ENCODE results near the gene RPS6KC1. TPM values are rescaled to one million over a fixed set of nuclear protein-coding genes. Genes with fewer than 3 reads are reported as not detected.
"Not testable (repeated sequence)": the region's sequence is repeated elsewhere in the genome, so short reads cannot be mapped to it uniquely, and the experiment has no call there.

RPS6KC1 gene
- polyA plus RNA-seq, 12 donors = 16.1 to 24.9 (median 22.2) TPM; not detected in 1

- no peak for DNase-seq
Measured at GRCh38 chr1:213053455-213053854, 2.4 kb downstream of the RPS6KC1 start.

GRCh38 chr1:213054142-213054541 lies 3.1 kb downstream of the RPS6KC1 start:
- no peak for DNase-seq

DNA sequence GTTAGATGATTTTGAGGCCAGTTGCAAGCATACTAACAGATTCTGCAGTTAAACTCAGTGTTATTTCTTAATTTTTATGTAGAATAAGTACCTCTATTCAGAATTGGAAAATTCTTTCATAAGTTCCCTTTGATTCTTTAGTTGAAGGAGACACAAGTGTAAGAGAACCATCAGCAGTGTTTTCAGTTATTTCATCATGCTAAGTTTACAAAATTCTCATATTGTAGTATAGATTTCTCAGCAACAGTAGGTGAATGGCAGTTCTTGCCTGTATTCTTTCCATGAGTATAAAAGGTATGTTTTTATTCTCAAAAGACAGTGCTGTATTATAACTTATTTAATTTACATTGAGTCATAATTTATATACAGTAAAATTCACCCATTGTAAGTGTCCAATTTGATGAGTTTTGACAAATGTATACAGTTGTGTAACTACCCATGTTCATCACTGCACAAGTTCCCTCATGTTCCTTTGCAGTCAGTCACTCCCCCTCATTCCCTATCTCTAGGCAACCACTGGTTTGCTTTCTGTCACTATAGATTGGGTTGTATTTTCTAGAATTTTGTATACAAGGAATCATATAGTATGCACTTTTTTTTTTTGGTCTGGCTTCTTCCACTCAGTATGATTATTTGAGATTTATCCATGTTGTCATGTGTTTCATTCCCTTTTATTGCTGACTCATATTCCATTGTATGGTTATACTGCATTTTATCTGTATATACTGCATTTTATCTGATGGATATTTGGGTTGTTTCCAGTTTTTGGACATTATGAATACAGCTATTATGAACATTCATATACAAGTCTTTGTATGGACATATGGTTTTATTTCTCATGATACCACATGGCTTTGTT lies 3.9 kb downstream of the RPS6KC1 start:
- DNase-seq = no peak

- DNase-seq = no peak
Measured at GRCh38 chr1:213055767-213056166, 4.7 kb downstream of the RPS6KC1 start.

DNA sequence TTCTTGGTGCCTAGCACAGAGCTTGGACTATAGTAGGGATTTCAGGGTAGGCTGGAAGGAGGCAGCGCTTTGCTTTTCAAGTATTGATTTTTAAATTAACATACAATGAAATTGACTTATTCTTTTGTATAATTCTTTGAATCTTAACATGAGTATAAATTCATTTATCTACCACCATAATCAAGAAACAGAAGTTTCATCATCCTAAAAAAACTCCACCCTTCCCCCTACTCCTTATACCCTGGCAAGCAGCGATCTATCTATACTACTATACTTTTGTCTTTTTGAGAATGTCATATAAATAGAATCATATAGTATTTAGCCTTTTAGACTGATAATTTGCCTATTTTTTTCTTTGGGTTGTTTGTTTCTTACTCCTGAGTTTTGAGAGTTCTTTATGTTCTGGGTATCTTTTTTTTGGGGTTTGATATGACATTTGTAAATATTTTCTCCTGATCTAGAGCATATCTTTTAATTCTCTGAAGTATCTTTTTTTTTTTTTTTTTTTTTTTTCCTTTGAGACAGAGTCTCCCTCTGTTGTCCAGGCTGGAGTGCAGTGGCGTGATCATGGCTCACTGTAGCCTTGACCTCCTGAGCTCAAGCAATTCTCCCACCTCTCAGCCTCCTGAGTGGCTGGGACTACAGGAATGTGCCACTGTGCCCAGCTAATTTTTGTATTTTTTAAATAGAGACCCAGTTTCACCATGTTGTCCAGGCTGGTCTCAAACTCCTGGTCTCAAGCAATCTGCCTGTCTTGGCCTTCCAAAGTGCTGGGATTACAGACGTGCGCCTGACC lies 6.4 kb downstream of the RPS6KC1 start:
- DNase-seq = no peak

DNA sequence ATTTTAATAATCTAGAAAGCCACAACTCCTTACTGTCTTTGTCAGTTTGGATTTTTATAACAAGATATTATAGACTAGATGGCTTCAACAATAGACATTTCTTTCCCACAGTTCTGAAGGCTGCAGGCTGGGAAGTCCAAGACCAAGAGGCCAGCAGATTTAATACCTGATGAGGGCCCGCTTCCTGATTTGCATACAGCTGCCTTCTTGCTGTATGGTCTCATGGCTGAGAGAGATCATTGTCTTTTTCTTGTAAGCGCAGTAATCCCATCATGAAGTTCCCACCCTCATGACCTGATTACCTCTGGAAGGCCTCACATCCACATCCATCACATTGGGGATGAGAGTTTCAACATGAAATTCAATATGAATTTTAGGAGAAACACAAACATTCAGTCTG lies 9.8 kb downstream of the RPS6KC1 start:
- no peak for DNase-seq

- no peak for DNase-seq
Measured at GRCh38 chr1:213061263-213061662, 10.2 kb downstream of the RPS6KC1 start.

DNA sequence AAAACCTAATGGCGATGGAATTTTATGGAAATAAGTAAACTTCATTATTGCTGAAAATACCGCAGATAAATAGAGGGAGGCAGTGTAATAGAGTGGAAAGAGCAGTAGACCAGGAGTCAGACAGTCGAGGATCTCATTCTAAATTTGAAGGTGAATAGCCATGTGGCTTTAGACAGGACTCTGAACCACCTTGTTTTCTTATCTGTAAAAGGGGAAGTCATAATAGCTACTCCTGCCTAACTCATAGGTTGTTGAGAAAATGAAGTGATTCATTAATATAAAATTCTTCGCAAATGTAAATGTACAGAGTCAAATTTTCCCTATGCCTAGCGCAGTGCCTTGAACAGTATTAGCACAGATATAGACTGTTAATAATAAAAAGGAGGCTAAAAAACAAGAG lies 14.8 kb downstream of the RPS6KC1 start:
- DNase-seq = no peak

- DNase-seq = no peak
Measured at GRCh38 chr1:213066363-213066762, 15.3 kb downstream of the RPS6KC1 start.

- DNase-seq = no peak
Measured at GRCh38 chr1:213067352-213067751, 16.3 kb downstream of the RPS6KC1 start.

DNA sequence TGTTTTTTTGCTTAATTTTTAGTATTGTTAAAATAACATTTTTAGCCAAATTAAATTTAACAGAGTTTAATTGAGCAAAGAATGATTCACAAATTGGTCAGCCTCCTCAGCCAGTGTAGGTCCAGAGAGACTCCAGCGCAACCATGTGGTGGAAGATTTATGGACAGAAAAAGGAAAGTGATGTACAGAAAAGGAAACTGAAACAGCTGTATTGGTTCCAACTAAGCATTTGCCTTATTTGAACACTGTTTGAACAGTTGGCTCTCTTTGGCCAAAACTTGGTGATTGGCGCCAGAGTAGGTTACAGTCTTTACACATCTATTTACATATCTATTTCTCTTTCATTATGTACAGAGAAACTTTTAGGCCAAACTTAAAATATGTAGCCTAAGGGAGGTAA lies 19.4 kb downstream of the RPS6KC1 start:
- DNase-seq = peak; percentile 15

- no peak for DNase-seq
Measured at GRCh38 chr1:213075725-213076124, 24.7 kb downstream of the RPS6KC1 start.

DNA sequence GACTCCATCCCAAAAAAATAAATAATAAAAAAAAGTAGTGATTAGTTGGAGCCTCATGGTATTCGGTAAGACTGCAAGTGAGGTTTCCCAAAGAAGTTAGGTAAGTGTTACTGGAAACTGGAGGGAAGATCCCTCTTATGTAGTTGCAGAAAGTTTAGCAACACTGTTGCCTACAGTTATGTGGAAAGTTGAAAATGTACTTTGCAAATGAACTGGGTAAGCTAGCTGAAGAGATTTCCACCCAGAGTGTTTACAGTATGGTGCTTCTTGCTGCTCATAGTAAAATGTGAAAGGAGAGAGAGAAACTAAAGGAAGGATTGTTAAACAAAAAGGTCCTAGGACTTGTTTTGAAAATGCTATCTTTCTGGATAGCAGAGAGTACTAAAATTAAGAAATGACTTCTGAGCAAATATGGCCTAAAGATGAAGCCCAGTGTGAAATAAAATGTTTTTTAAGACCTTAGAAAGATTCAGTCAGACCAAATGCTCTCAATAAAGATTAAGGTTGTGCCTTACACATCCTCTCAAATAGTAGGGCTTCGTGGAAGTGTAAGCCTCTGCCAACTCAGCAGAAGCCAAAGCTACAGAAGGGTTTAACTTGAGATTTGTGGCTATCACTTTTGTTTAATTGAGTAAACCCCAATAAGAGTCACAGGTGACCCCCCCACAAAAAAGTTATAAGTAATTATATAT lies 31.5 kb downstream of the RPS6KC1 start:
- no peak for DNase-seq

DNA sequence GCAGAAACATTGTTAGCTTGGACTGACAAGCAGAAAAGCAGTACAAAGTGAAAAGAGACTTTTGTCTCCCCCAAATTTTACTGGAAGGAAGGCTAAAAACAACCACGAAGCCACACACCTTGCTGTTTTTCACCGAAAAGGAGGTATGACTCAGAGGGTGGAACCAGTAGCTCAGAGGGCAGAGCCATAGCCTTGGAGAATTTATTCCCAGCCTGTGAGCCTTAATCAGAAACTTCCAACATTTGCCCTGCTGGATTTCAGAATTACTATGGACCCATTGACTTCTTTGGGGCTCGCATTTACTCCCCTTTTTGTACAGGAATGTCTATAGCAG lies 32.0 kb downstream of the RPS6KC1 start:
- DNase-seq = no peak

- DNase-seq = no peak
Measured at GRCh38 chr1:213087911-213088310, 36.9 kb downstream of the RPS6KC1 start.

- DNase-seq = no peak
Measured at GRCh38 chr1:213089924-213090677, 39.1 kb downstream of the RPS6KC1 start.

DNA sequence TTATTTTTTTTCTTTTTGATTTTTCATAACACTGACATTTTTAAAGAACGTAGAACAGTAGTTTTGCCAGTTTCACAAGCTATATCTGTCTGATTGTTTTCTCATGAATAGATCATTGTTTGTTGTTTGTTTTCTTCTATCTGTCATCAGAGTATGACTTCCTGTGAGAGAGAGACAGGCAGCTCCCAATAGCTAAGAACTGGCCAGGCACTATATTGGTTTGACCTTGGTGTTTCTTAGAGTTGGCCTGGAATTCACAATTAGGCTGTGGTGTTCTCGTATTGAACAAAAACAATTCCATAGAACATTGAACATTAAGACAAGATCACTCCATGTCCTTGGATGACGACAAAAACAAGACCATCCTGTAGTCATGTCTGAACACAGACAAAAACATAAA lies 43.4 kb downstream of the RPS6KC1 start:
- no peak for DNase-seq

DNA sequence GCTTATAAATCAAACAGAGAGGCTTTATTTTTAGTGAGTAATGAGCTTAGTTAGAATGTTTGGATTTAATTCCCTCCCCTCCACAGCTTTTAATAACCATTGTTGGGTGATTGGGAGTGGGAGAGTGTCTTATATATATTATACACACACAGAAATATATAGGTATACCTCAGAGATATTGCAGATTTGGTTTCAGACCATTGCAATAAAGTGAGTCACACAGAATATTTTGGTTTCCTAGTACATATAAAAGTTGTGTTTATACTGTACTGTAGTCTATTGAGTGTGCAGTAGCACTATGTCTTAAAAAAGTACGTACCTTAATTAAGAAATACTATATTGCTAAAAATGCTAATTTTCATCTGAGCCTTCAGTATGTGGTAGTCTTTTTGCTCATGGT lies 44.4 kb downstream of the RPS6KC1 start:
- DNase-seq = no peak

DNA sequence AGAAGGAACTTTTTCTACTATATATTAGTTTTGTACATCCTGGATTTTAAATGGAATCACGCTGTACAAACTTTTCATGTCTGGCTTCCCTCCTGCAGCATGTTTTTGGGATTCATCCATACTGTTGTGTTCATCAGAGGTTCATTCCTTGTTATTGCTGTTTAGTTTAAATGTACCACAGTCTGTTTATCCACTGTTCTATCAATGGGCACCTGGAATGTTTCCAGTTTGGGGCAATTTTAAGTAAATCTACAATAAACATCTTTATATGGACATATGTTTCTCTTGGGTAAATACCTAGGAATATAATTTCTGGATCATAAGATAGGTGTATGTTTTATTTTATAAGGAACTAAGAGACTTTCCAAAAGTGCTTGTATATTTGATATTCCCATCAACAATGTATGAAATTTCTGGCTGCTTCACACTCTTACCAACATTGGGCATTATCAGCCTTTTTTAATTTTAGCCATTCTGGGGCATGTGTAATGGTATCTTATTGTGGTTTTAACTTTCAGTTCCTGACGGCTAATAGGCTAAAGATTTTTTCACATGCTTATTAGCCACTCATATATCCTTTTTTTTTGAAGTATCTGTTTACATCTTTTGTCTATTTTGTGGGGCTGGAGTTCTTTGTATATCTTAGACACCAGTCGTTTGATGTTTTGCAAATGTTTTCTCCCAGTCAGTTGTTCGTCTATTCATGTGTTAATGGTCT lies 48.8 kb downstream of the RPS6KC1 start:
- DNase-seq = no peak

DNA sequence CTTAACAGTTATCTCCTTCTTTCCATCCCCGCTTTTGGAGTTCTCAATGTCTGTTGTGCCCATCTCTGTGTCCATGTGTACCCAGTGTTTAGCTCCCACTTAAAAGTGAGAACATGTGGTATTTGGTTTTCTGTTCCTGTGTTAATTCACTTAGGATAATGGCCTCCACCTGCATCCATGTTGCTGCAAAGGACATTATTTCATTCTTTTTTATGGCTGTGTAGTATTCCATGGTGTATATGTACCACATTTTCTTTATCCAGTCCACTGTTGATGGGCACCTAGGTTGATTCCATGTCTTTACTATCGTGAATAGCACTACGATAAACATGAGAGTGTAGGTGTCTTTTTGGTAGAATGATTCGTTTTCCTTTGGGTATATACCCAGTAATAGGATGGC lies 49.5 kb downstream of the RPS6KC1 start:
- DNase-seq = not testable (repeated sequence)

Data from muscle of arm (tissue), 12 donors.